Measurements from ENCODE around the gene GPC3.
"Not testable (repeated sequence)": the region's sequence is repeated elsewhere in the genome, so short reads cannot be mapped to it uniquely, and the experiment has no call there.

The GPC3 gene

GRCh38 chrX:133762976-133763548, 222.3 kb downstream of the GPC3 start:
- DNase-seq (ENCODE audit: low spot score): not testable (repeated sequence)

- DNase-seq (ENCODE audit: low spot score): no peak
Observed at GRCh38 chrX:133754657-133755056, 230.7 kb downstream of the GPC3 start.

DNA sequence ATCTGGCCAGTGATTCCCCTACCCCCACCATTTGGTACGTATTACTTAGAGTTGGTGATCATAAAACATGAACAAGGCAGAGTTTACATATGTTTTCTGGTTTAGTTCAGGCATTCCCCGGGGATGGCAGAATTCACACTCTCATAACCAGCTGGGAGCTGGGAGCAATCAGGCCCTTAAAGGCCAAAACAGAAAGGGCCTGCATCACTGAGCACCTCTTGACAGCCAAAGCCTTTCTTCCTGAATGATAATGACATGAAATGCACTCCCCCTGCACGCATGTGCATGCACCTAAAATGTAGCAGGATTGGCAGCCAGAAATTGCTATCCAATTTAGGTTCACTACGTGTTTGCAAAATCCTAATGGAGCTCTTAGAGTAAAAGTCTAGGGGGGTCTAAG, 235.4 kb downstream of the GPC3 start:
- no peak for DNase-seq (ENCODE audit: low spot score)

DNA sequence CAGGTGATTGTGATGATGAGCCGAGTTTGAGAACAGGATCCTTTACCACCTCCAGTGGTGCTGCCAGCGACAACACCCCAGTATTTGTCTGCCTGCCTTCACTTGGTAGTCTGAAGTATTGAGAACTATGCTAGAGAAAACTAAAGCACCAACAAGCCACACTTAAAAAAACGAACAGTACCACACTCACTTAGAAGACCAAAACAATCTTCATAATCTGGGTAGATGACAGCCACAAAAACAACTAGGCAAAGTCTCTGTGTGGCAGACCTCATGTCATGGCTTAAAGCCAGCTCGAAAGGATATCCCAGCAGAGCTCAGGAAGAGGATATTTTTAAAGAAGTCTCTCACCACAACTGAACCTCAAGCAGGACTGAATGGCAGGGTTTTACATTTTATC, 236.0 kb downstream of the GPC3 start:
- no peak for DNase-seq (ENCODE audit: low spot score)

DNA sequence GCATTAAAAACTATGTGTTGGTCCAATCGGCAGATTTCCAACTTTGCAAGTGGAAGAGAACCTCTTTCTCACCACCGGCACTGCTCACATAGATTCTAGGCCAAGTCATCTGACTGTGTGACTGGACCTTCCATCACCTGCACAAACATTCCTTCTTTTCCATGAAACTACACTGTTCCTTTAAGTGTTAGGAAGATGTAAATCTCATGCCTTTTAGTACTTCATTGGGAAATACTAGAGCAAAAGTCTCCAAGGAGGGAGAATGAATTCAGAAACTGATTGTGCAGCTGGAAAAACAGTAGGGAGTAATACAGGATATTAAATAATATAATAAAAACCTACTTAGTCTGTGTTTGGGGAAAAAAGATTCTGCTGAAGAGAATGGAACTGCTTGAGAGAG, 238.2 kb downstream of the GPC3 start:
- DNase-seq (ENCODE audit: low spot score): no peak

DNA sequence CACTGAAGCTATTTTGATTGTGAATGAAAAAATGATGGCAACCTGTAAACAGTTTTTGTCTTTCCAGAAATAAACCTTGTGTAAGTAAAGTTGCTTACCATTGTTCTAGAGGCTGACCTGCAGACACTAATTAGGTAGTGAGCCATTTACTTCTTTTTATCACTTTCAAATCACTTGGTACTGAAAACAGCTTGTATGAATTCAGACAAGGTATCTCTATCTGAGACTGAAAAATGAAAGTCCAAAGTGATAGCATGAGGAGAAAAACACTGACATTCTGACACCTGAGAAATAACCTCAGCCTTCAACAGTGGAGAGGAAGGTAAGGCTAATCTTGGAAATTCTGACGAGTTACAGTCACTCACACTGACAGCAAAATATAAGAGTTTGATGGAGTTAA, 238.8 kb downstream of the GPC3 start:
- no peak for DNase-seq (ENCODE audit: low spot score)

DNA sequence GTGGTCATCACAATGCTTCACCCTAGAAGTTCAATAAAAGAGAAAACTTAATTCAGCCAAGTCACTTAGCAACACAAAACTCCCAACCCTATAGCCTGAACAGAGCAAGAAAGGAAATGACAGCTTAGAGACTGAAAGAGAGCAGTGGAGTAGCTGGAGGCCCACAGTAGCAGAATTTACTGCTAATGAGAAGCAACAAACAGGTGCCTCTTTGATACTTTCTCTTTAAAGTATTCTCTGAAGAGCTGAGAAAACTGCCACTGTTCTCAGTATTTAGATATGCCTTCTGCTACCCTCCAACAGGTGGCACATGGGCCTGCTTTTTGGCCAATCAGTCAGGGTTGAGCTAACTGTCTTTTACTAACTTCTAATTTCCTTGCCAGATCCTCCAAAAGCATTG, 240.0 kb downstream of the GPC3 start:
- DNase-seq (ENCODE audit: low spot score): no peak

DNA sequence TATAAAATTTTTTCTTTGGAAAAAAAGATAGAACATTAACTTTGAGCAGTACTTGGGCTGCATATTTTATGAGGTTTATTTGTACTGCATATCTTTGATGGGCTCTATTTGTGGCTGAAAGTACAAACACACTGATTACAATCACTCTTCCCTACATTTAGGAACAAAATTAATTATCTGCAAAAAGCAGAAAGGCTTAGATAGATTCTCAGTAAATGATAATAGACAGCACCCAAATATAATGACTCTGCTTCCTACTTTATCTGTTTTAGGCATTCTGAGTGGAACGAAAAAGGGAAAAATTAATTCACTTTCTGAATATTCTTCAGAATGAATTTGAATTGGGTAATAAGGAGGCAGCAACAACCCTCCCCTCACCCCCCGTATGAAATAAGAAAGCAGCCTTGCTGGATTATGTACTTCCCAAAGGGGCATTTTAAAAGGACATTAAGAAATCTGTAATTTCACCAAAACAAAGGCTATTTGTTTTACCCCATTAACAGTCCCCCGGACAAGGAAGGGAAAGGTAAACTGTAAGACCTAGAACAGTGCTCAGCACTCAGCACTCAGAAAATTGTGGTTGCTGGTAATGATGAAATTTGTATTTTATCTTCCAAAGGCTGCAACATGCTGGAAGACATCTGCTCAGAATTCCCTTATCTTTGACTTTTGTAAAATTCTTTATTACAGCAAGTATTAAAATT, 242.6 kb downstream of the GPC3 start:
- no peak for DNase-seq (ENCODE audit: low spot score)

DNA sequence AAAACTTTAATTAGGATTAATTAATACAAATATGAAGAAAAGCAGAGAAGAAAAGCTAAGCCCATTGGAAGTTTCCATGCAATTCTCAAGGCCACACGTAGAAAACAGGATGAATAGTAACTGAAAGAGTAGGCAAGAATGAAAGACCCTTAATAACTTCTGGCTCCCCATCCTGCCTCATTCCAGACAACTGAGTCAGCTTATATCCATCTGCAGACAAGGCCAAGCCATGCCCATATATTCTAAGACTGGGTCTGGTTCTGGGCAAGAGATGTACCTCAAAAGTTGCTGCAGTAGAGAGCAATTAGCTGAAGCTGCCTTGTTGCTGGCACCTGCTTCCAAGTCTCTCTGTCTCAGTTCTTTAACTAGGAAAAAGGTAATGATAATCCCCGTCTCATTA, 244.1 kb downstream of the GPC3 start:
- no peak for DNase-seq (ENCODE audit: low spot score)

- no peak for DNase-seq (ENCODE audit: low spot score)
Observed at GRCh38 chrX:133726642-133727041, 258.8 kb downstream of the GPC3 start.

DNA sequence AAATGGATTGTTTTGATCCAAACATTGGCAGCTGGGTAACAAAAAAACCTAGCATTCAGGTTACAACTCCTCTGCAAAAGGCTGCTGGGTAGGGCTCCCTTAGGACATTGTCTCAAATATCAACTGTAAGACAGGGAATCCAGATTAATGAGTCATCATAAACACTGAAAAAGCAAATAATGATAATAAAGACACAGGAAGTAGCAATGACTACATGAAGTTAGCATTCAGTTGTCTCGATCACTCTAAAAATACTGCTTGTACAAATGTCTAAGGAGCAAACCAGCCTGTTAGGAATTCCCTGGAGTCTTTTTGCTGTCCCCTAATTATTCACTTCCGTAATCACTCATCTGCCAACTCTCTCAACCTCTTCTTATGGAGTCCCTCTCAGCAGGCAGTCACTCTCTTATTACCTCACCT, 259.2 kb downstream of the GPC3 start:
- DNase-seq (ENCODE audit: low spot score): no peak

GRCh38 chrX:133723930-133724329, 261.5 kb downstream of the GPC3 start:
- no peak for DNase-seq (ENCODE audit: low spot score)

- DNase-seq (ENCODE audit: low spot score): no peak
Observed at GRCh38 chrX:133722756-133723155, 262.6 kb downstream of the GPC3 start.

- not testable (repeated sequence) for DNase-seq (ENCODE audit: low spot score)
Observed at GRCh38 chrX:133720269-133720668, 265.1 kb downstream of the GPC3 start.

DNA sequence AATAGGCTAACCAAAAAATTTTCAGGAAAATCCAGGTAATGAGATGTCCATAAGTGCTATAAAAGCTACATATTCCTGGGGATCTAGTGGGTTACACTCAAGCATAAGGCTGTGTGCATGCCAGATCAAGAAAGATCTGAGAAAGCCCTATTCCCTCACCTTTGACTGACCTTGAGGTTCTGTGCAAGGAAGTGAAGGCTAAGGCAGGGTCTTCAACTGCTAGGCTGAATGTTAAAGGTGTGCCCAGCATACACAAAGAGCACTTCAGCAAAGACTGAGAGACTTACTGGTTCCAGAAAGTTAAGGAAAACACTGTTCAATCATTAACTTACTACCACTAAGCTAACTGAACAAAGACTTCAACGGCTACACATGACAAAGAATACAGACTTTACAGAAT, 269.7 kb downstream of the GPC3 start:
- DNase-seq (ENCODE audit: low spot score): no peak

DNA sequence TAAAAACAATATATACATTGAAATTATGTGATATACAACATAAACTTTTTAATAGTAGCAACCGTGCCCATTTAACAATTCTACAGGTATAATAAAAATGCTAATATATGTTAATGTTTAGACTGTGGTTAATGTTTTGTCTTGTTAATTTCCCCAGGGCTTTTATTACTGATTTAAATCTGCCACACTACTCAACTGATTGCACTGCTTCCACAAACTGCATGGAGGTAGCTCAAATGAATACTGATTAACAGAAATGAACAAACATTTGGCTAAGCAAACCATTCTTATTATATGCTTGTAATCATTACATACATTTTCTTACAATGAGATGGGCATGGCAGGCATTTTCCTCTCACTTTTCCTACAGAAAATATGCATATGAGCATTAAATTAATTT, 275.9 kb downstream of the GPC3 start:
- DNase-seq (ENCODE audit: low spot score): no peak

DNA sequence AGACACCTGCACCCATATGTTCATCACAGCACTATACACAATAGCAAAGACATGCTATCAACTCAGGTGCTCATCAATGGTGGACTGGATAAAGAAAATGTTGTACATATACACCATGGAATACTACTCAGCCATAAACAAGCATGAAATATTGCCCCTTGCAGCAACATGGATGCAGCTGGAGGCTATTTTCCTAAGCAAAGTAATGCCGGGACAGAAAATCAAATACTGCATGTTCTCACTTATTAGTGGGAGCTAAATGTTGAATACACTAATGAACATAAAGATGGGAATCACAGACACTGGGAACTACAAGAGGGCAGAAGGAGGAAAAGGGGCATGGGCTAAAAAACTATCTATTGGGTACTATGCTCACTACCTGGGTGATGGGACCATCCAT, 278.5 kb downstream of the GPC3 start:
- no peak for DNase-seq (ENCODE audit: low spot score)

- DNase-seq (ENCODE audit: low spot score): no peak
Observed at GRCh38 chrX:133702230-133702629, 283.2 kb downstream of the GPC3 start.

GRCh38 chrX:133699023-133699728, 286.2 kb downstream of the GPC3 start:
- DNase-seq (ENCODE audit: low spot score): no peak

GRCh38 chrX:133698298-133698697, 287.1 kb downstream of the GPC3 start:
- no peak for DNase-seq (ENCODE audit: low spot score)

DNA sequence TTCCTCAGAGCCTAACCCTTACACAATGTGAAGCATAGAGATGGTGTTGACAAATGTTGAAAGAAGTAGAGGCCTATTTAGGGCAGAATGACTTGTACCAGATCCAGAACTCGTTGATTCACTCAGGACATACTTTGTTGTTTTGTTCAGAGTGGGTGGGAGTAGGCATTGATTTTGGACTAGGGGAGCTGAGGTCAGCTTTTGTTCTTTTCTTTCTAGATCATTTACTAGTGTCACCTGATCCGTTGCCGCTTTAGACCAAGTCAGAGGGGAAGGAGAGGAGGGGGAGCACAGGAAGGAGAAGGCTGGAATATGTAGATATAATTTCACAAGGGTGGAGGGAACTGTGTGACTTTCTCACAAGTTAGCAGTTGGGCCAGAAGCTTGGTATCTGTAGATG, 287.7 kb downstream of the GPC3 start:
- DNase-seq (ENCODE audit: low spot score): no peak

DNA sequence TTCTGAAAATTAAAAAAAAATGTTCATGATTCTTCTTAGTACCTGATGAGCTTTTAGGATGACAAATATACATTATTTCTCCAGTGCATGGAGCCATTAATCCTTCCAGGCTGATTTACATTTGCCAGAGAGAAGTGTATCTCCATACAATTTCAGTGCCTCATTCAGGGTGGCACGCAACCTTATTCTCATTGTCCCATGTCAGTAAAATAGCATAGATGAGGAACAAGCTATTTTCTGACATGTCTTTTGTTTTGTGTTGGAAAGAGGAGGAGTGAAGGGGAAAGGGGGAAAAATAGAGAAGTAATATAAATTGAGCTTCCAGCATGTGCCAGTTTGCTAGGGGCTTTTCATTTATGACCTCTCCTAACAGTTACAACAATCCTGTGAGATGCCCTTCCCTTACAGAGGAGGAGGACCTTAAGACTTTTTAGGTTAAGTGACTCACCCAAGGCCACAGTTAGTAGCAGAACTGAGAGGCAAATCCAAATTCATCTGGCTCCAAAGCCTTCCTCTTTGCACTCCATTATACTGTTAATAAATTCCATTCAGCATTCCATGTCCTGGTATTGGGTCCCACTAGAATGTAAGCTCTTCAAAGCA, 295.3 kb downstream of the GPC3 start:
- DNase-seq (ENCODE audit: low spot score): no peak

- DNase-seq (ENCODE audit: low spot score): no peak
Observed at GRCh38 chrX:133685822-133686221, 299.6 kb downstream of the GPC3 start.
